Fibroblast of peridontal ligament (primary cell): Measurements from ENCODE around the gene POLR1E.
"Not testable (repeated sequence)": the region's sequence is repeated elsewhere in the genome, so short reads cannot be mapped to it uniquely, and the experiment has no call there.

ENCODE experiments used
- DNase-seq: peaks from one replicate; pipeline ENCODE4 v3.0.0-alpha.2; 2010; ENCODE audit errors: extremely low read depth

Gene POLR1E

GRCh38 chr9:37504605-37505004 lies 18.9 kb downstream of the POLR1E start:
- no peak for DNase-seq

- DNase-seq, result no peak
Measured at GRCh38 chr9:37507566-37508134, 21.9 kb downstream of the POLR1E start.

GRCh38 chr9:37508135-37508833 lies 22.5 kb downstream of the POLR1E start:
- no peak for DNase-seq

GRCh38 chr9:37508834-37509206 lies 23.1 kb downstream of the POLR1E start:
- DNase-seq, result no peak

GRCh38 chr9:37509536-37509935 lies 23.8 kb downstream of the POLR1E start:
- DNase-seq, result no peak

- DNase-seq, result not testable (repeated sequence)
Measured at GRCh38 chr9:37510053-37510452, 24.3 kb downstream of the POLR1E start.

- no peak for DNase-seq
Measured at GRCh38 chr9:37511016-37512010, 25.6 kb downstream of the POLR1E start.

- no peak for DNase-seq
Measured at GRCh38 chr9:37512437-37512836, 26.7 kb downstream of the POLR1E start.

GRCh38 chr9:37514415-37514814 lies 28.7 kb downstream of the POLR1E start:
- not testable (repeated sequence) for DNase-seq

GRCh38 chr9:37514999-37515398 lies 29.3 kb downstream of the POLR1E start:
- DNase-seq, result no peak

- DNase-seq, result no peak
Measured at GRCh38 chr9:37515620-37516258, 30.0 kb downstream of the POLR1E start.

GRCh38 chr9:37517923-37518322 lies 32.2 kb downstream of the POLR1E start:
- DNase-seq, result no peak

- peak; percentile 27 for DNase-seq
Measured at GRCh38 chr9:37520641-37521040, 34.9 kb downstream of the POLR1E start.

GRCh38 chr9:37521111-37521510 lies 35.4 kb downstream of the POLR1E start:
- DNase-seq, result no peak

- no peak for DNase-seq
Measured at GRCh38 chr9:37522971-37523370, 37.2 kb downstream of the POLR1E start.

- no peak for DNase-seq
Measured at GRCh38 chr9:37523916-37524315, 38.2 kb downstream of the POLR1E start.

GRCh38 chr9:37528652-37529471 lies 43.1 kb downstream of the POLR1E start:
- DNase-seq, result peak; percentile 27

GRCh38 chr9:37531699-37532098 lies 46.0 kb downstream of the POLR1E start:
- no peak for DNase-seq

- DNase-seq, result no peak
Measured at GRCh38 chr9:37534412-37534811, 48.7 kb downstream of the POLR1E start.

- DNase-seq, result no peak
Measured at GRCh38 chr9:37534901-37535300, 49.2 kb downstream of the POLR1E start.

- DNase-seq, result no peak
Measured at GRCh38 chr9:37538099-37538498, 52.4 kb downstream of the POLR1E start.
